Sigmoid colon (tissue), 3 donors: ENCODE data around the gene XYLT1.

Experiments used
- POLR2A ChIP-seq, 2 donors: fragments of 450-650 bp; IDR thresholded peaks; one replicate each; pipeline ENCODE4 v1.6.1; 2016; ENCODE audit warnings: antibody characterized with exemption in 2 of 2, mild to moderate bottlenecking in 2 of 2, moderate library complexity in 2 of 2
- TF ChIP-seq, protein P1 (sequence below), 4 experiments: fragments of 450-650 bp in 3 of 4; fragments of 200-600 bp in 1 of 4; IDR thresholded peaks; one replicate each; pipeline ENCODE4 v1.5.1; 2016 to 2019; ENCODE audit warnings: antibody characterized with exemption in 4 of 4, mild to moderate bottlenecking in 3 of 4, moderate library complexity in 2 of 4

DNA sequence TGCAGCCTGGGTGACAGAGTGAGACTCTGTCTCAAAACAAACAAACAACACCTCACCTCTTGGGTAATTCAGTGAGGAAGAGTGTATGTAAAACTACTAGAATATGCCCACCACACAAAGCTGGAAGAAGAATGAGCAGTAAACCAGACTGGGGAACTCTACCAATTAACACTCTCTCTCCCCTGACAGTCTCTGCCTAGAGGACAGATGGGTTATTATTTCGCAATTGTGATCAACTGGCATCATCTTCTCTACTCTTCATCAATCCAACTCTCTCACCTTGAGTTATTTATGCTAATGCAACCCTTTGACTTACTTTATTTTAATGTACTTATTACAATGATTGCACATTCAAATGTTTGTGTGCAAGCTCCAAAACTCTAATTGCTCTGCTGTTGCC is 205.6 kb downstream of the XYLT1 start:
- TF ChIP-seq, protein P1, sequence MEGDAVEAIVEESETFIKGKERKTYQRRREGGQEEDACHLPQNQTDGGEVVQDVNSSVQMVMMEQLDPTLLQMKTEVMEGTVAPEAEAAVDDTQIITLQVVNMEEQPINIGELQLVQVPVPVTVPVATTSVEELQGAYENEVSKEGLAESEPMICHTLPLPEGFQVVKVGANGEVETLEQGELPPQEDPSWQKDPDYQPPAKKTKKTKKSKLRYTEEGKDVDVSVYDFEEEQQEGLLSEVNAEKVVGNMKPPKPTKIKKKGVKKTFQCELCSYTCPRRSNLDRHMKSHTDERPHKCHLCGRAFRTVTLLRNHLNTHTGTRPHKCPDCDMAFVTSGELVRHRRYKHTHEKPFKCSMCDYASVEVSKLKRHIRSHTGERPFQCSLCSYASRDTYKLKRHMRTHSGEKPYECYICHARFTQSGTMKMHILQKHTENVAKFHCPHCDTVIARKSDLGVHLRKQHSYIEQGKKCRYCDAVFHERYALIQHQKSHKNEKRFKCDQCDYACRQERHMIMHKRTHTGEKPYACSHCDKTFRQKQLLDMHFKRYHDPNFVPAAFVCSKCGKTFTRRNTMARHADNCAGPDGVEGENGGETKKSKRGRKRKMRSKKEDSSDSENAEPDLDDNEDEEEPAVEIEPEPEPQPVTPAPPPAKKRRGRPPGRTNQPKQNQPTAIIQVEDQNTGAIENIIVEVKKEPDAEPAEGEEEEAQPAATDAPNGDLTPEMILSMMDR (IDR thresholded peaks at IDR 0.05): no peak
- TF ChIP-seq POLR2A (IDR thresholded peaks at IDR 0.05): no peak
